SJSA1 (cell line): ENCODE results near the gene ESRRB. TPM values are rescaled to one million over a fixed set of nuclear protein-coding genes. Genes with fewer than 3 reads are reported as not detected.

Experiments
- DNase-seq, 2 experiments: peaks; one replicate each; pipeline ENCODE4 v3.0.0-alpha.2; 2015 to 2020; ENCODE audit warnings: low spot score in 2 of 2, low read depth in 1 of 2
- H3K27ac ChIP-seq: fragments of 250-450 bp; sonication (Bioruptor Pico); 2 replicates; pipeline ENCODE4 v1.5.1; 2020; ENCODE audit warnings: mild to moderate bottlenecking, moderate library complexity
- H3K27me3 ChIP-seq: fragments of 250-450 bp; sonication (Bioruptor Pico); replicated peaks from 2 replicates; pipeline ENCODE4 v1.5.1; 2020; ENCODE audit warnings: mild to moderate bottlenecking, moderate library complexity
- H3K36me3 ChIP-seq: fragments of 250-450 bp; sonication (Bioruptor Pico); 2 replicates; pipeline ENCODE4 v1.5.1; 2020; ENCODE audit warnings: mild to moderate bottlenecking
- H3K4me1 ChIP-seq: fragments of 250-450 bp; sonication (Bioruptor Pico); replicated peaks from 2 replicates; pipeline ENCODE4 v1.6.1; 2021; ENCODE audit warnings: mild to moderate bottlenecking
- H3K4me3 ChIP-seq: fragments of 250-450 bp; sonication (Bioruptor Pico); 2 replicates; pipeline ENCODE4 v1.5.1; 2020; ENCODE audit warnings: mild to moderate bottlenecking
- H3K9me3 ChIP-seq: fragments of 250-450 bp; sonication (Bioruptor Pico); replicated peaks from 2 replicates; pipeline ENCODE4 v1.5.1; 2020; ENCODE audit warnings: mild to moderate bottlenecking
- total RNA-seq: library from RNA; depleted of rRNA; stranded (reverse); fragments of >200 nt; shearing (Covaris generic); gene quantifications from 2 replicates; pipeline ENCODE4 v1.2.3, GENCODE V29; 2014

The ESRRB gene
- total RNA-seq, 1 experiment from 2014 or later, result 0.03 TPM

DNA sequence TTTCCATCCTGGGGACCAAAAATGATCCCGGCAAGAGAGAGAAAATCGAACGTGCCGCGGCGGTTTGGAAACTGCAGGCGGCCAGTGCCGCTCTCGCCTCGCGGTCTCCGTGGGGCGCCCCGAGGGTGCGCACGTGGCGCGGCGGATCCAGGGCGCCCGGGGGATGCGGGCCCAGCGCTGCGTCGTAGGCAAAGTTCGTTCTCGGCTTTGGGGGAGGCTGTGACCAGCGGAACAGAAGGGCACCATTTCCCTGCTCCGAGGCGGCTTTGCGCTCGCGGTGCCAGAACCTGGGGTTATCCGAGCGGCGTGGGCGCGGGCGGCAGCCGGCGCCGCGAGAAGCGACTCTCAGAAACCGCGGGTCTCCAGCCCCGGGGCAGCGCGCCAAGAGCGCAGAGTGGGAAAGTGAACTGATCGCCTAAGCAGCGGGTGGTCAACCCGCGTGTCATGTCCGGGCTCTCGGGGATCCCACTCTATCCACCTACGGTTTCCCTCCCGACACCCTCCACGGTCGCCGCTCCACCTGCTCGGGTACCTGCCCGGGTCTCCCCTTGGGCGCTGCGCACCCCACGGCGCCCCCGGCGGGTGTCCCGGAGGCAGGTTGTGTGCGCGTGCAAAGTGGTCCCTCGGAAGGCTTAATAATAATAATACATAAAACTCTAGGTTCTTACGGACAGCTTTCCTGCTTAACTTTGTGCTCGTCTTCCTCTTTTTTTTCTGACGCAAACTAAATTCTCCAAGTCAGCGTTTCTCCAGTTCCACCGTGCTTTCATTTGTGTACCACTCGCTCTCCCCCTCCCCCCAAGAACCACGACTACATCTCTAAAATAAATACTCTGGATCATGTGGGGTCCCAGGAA, 1.2 kb downstream of the ESRRB start:
- Histone ChIP-seq H3K27me3 (peaks cover 34% of the 10 kb centered on the region), H3K4me3 (no peak overlapping the region), H3K36me3 (no peaks in the 10 kb centered on the region), H3K4me1 (no peaks in the 10 kb centered on the region), H3K9me3 (no peaks in the 10 kb centered on the region), H3K27ac (no peak overlapping the region)
- no peak for DNase-seq

GRCh38 chr14:76377735-76378074, 1.8 kb downstream of the ESRRB start:
- H3K4me1 ChIP-seq, result no peaks in the 10 kb centered on the region
- DNase-seq, result no peak
- no peak overlapping the region for H3K27ac ChIP-seq
- H3K9me3 ChIP-seq, result no peaks in the 10 kb centered on the region
- no peak overlapping the region for H3K4me3 ChIP-seq
- H3K27me3 ChIP-seq, result peaks cover 37% of the 10 kb centered on the region
- H3K36me3 ChIP-seq, result no peaks in the 10 kb centered on the region

DNA sequence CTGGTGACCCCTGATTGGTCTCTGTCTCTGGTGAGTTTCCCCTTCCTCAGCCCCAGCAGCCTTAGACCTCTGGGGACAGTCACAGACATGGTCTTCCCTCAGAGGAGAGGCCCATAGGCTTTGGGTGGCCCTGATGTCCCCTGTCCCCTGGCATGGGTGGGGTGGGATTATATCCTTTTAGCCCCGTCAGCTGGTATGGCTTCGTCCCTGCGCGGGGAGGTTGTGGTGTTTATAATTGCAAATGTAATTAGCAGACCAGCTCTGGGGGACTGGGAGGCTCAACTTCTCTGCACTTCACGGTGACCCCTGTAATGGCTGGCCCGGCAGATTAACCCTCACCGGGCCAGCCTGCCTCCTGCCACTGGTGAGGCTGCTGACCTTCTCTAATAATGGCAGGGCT, 5.1 kb downstream of the ESRRB start:
- H3K27me3 ChIP-seq, result peaks cover 49% of the 10 kb centered on the region

GRCh38 chr14:76381817-76382494, 6.0 kb downstream of the ESRRB start:
- Histone ChIP-seq H3K27ac (no peak overlapping the region), H3K4me3 (no peak overlapping the region), H3K36me3 (no peaks in the 10 kb centered on the region), H3K27me3 (peaks cover 40% of the 10 kb centered on the region), H3K9me3 (no peaks in the 10 kb centered on the region), H3K4me1 (no peaks in the 10 kb centered on the region)
- DNase-seq, result no peak

More for the DNA sequence above, 5.1 kb downstream of the ESRRB start:
- H3K4me1 ChIP-seq, result no peaks in the 10 kb centered on the region
- no peak for DNase-seq
- H3K4me3 ChIP-seq, result no peak overlapping the region
- no peaks in the 10 kb centered on the region for H3K36me3 ChIP-seq
- H3K27ac ChIP-seq, result no peak overlapping the region
- H3K9me3 ChIP-seq, result no peaks in the 10 kb centered on the region

- Histone ChIP-seq H3K36me3 (no peaks in the 10 kb centered on the region), H3K4me3 (no peak overlapping the region), H3K4me1 (no peaks in the 10 kb centered on the region), H3K27me3 (peaks cover 34% of the 10 kb centered on the region), H3K9me3 (no peaks in the 10 kb centered on the region), H3K27ac (no peak overlapping the region)
- no peak for DNase-seq
These were observed 6.5 kb downstream of the ESRRB start for GRCh38 chr14:76382495-76382832.

DNA sequence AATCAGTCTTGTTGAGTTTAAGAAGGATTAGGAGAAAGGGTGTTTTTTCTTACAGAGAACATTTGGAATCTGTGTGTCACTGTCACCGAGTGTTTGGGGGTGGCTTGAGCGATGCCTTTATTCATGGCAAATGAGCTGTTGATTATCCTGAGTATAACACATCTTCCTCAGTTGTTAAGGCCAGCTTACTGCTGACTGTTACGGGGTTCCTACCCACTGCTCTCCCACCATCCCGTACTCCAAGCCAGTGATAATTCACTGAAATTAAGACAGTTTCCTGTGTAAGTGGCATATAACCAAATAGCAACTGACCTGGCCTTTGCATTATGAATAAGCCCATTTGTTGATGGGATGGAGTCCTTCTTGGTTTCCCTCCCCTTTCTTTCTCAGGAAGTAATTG, 9.5 kb downstream of the ESRRB start:
- no peaks in the 10 kb centered on the region for H3K9me3 ChIP-seq
- peaks cover 15% of the 10 kb centered on the region for H3K27me3 ChIP-seq
- no peaks in the 10 kb centered on the region for H3K36me3 ChIP-seq
- H3K4me1 ChIP-seq, result no peaks in the 10 kb centered on the region
- DNase-seq, result no peak
- no peak overlapping the region for H3K27ac ChIP-seq
- H3K4me3 ChIP-seq, result no peak overlapping the region

GRCh38 chr14:76386944-76387782, 11.2 kb downstream of the ESRRB start:
- Histone ChIP-seq H3K9me3 (no peaks in the 10 kb centered on the region), H3K36me3 (no peaks in the 10 kb centered on the region), H3K27ac (no peak overlapping the region), H3K27me3 (peaks cover 15% of the 10 kb centered on the region), H3K4me1 (no peaks in the 10 kb centered on the region), H3K4me3 (no peak overlapping the region)
- DNase-seq, result peak; percentile 37 to 65

DNA sequence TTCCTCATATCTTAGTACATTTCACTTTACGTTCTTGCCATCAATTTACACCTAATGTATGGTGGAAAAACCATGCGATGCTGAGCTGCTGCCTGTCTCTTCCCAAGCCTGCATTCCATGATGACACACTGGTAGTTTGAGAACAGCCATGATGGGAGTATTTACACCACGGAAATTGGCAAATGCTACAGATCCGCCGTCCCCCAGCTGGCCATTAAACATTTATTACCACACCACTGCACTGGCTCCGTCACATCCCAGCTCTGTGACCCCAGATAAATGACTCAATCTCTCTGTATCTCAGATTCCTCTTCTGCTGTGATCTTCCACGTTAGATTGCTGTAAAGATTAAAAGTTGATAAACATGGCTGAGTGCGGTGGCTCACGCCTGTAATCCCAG, 13.9 kb downstream of the ESRRB start:
- DNase-seq, result no peak
- Histone ChIP-seq H3K4me3 (no peak overlapping the region), H3K36me3 (no peaks in the 10 kb centered on the region), H3K9me3 (no peaks in the 10 kb centered on the region), H3K27ac (no peak overlapping the region), H3K27me3 (0 out of 2 replicates have a peak, but pooled peaks cover 3% of the 10 kb centered on the region), H3K4me1 (no peaks in the 10 kb centered on the region)

- Histone ChIP-seq H3K4me1 (no peaks in the 10 kb centered on the region), H3K27ac (no peak overlapping the region), H3K36me3 (no peaks in the 10 kb centered on the region), H3K4me3 (no peak overlapping the region), H3K27me3 (0 out of 2 replicates have a peak, but pooled peaks cover 3% of the 10 kb centered on the region), H3K9me3 (no peaks in the 10 kb centered on the region)
- no peak for DNase-seq
These were observed 14.7 kb downstream of the ESRRB start for GRCh38 chr14:76390621-76391020.

GRCh38 chr14:76391981-76392690, 16.2 kb downstream of the ESRRB start:
- H3K4me1 ChIP-seq, result no peaks in the 10 kb centered on the region
- H3K36me3 ChIP-seq, result no peaks in the 10 kb centered on the region
- DNase-seq, result no peak
- H3K4me3 ChIP-seq, result no peak overlapping the region
- no peaks in the 10 kb centered on the region for H3K9me3 ChIP-seq
- H3K27ac ChIP-seq, result no peak overlapping the region
- H3K27me3 ChIP-seq, result peaks cover 7% of the 10 kb centered on the region; the same call in 1 of the 2 replicates

DNA sequence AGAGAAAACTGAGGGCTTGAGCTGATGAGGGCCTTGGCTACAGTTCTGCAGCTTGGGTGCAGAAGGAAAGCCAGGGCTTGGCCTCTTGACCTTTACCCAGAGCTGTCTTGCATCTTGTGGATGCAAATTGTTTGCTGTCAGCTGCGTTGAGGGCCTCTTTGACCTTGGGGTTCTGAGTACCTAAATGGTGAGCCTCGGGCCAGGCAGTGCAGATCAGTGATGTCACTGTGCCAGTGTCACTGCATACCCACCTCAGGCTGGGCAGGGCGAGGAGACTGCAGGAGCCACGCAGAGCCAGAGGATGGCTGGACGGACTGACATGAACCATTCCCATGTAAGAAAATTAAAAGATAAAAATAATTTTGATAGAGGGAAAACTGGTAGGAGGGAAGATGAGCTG, 18.6 kb downstream of the ESRRB start:
- Histone ChIP-seq H3K27ac (no peak overlapping the region), H3K27me3 (peaks cover 11% of the 10 kb centered on the region), H3K36me3 (no peaks in the 10 kb centered on the region), H3K4me1 (no peaks in the 10 kb centered on the region), H3K9me3 (no peaks in the 10 kb centered on the region), H3K4me3 (no peak overlapping the region)
- no peak for DNase-seq

DNA sequence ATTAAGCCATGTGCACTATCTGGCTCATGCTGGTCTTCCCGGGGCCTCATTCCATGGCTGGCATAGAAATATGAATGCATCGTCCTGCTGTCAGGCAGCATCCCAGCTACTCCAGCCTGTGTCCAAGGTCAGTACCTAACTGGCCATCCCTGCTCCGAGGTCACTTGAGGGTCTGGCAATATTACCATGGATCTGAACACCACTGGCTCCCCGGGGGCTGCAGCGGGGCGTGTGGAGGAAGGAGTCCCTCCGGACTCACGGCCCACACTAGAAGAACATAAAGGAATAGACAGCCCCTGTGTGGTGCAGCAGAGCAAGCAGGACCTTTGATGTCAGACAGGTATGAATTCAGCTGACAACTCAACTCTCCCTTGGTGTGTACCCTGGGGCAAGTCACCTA, 19.2 kb downstream of the ESRRB start:
- Histone ChIP-seq H3K27ac (no peak overlapping the region), H3K27me3 (peaks cover 15% of the 10 kb centered on the region), H3K9me3 (no peaks in the 10 kb centered on the region), H3K36me3 (no peaks in the 10 kb centered on the region), H3K4me1 (no peaks in the 10 kb centered on the region), H3K4me3 (no peak overlapping the region)
- no peak for DNase-seq

- DNase-seq, result no peak
- H3K27ac ChIP-seq, result no peak overlapping the region
- H3K27me3 ChIP-seq, result peaks cover 17% of the 10 kb centered on the region
- no peaks in the 10 kb centered on the region for H3K36me3 ChIP-seq
- no peaks in the 10 kb centered on the region for H3K4me1 ChIP-seq
- no peaks in the 10 kb centered on the region for H3K9me3 ChIP-seq
- no peak overlapping the region for H3K4me3 ChIP-seq
These were observed 20.8 kb downstream of the ESRRB start for GRCh38 chr14:76396714-76397187.
